NCI-H146 treated with DMSO at 0.1 percent for 48 hours (cell line): ENCODE results near the gene ASTN2.
"Not testable (repeated sequence)": the region's sequence is repeated elsewhere in the genome, so short reads cannot be mapped to it uniquely, and the experiment has no call there.

Experiments
- DNase-seq: peaks from one replicate; lab custom pipeline; 2025; ENCODE audit not compliant: unreplicated experiment; lab: John Stamatoyannopoulos, UW

ASTN2 gene

DNA sequence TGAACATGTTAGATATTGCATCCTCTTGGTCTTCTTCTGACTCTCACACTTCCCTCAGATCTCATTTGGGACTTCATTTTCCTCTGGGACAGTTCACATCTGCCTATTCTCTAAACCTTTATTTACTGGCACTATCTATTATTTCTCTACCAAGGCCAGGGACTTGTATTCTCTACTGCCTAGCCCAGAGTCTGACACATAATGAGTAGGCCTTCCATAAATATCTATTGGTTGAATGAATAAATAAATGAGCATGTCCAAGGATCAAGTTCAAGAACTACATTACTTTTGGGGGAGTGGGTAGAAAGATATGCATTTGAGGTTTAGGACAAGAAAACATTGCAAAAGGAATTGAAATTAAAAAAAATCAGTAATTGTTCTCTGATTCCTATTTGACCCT, 477.5 kb downstream of the ASTN2 start:
- DNase-seq = no peak

DNA sequence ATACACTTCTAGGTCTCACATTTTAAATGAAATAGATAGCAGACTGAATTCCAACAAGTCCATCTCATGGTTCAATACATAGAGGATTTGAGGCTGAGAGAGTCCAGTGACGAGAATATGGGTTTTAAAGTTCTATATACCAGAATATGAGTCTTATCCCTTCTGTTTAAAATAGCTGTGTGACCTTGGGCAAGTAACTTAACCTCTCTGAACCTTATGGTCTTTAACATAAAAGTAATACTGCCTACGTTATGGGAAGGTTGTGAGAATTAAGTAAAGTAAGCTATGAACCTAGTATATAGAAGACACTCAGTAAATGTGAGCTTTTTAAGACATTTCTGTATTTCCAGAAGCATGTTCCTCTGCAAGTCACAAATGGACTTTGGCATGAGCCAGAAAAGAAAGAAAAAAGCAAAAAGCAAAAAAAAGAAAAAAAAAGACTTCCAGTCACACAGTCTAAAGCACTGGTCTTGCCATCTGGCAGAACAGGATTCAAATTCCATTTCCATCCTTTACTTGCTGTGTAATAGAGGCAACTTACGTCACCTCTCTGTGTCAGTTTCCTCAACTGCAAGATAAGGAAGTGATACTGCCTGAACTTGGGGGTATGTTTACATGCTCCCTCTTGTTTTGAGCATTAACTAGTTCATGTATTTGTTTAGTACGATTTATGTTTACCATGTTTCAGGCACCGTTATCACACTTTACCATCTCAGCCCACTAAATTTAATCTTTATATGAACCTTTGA, 479.5 kb downstream of the ASTN2 start:
- DNase-seq = no peak

DNA sequence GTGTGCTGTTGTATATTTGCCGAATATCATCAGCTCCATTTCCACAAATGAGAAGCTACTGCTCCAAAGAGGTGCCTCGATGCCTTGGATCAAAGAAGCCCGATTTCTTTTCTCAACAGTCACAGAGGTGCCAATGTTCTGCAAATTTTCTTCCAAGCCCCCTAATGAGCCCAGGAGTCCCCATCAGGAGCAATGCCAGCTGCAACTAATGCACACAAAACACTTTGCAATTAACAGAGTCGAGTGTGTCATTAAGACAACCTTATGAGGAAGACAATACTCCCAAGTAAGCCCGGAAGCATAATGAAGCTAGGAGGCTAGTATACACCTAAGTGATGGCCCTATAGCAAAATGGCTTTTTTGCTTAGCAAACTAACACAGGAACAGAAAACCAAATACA, 480.7 kb downstream of the ASTN2 start:
- no peak for DNase-seq

DNA sequence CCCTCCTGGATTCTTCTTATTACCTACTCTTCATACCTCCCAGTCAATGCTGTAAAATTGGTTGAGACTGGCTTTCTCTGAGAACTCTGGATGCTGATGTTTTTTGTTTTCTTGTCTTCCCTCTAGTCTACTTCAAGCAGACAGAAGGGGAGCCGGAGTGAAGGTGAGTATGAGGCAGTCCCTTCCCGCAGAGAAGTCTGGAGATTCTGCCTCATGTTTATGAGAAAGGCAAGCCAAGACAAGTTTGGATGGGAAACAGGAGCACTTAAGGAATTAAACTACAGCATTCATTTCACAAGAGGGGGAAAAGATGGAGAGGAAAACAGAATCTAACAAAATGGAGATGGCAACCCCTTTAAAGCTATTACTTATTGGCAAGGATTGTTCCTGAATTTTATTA, 481.6 kb downstream of the ASTN2 start:
- no peak for DNase-seq

DNA sequence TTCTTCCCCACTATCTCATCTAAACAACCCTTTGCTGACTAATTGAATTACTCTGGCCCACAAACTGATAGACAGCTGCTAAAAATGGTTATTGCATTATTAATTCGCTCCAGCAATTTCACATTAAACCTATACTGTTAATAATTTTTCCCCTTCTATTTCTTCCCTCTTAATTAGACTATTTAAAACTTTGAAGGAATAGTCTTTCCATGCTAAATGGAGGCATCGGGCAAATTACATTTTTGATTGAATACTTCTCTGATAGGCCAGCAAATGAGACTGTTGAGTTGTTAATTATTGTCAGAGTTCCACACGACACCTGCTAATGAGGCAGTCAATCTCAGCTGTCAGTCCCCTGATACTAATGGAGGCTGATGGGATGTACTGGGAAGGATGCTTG, 485.2 kb downstream of the ASTN2 start:
- no peak for DNase-seq

DNA sequence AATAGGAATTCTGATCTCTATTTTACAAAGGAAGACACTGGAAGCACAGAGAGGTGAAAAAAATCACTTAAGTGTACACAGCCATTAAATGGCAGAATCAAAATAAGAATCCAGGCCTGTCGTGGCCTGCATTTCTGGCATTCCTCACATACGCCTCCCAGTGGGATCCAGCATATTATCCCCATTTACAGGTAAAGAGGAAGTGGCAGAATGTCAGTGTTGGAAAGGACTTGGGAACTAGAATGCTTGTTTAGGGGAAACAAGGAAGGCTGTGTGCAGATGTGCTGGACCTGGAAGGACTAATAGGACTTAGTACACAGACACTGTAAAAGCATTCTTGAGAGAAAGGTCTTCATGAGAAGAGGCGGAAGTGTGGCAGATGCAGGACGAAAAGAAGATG, 486.0 kb downstream of the ASTN2 start:
- DNase-seq = no peak

DNA sequence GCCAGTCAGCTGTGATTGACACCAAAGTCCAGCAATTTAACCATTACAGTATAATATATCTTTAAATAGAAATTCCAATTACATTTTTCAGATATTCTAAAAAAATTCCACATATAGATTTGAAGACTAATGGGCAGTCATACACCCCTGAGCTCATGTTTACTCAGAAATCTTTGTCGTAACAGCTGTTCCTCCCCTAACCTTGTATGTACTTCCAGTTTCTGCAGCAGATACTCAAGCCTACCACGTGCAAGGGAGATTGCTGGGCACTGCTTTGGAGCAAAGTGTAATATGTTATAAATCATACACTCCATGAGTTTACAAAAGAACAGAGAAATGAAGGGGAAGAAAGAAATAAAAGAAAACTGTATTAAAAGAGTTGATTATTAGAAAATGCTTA, 486.6 kb downstream of the ASTN2 start:
- DNase-seq = no peak

DNA sequence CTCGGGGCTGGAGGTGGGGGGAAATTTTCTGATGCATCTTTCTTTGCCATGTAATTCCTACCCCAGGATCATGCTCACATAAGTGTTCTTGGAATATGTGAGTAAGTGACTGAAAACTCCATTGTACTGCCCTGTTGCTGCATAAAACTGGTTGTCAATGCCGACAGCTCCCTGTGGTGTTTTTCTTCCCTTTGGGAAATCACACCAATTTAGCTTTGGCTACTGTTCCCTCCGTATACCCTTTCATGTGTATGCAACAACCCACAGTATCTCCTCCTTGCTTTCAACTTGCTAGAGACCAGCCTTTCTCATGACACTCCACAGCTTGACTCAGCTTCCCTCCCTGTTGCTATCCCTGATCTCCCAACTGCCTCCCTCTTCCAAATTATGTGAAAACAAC, 487.1 kb downstream of the ASTN2 start:
- DNase-seq = no peak

DNA sequence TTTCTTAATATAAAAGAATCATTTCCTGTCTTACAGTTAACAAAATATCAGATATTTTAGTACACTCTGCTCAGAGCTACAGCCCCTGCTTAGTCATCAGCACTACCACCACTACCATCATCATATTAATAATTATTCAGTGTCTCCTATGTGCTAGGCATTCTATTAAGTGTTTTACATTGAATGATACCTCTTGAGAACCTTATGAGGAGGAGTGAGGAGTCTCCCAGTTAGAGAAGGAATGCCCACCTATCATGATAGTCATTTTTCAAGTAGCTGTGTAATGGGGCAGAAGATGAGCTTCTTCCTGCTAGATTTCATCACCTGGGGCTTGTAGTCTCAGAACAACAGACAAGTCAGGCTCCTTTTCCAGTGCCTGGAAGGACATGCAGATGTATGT, 489.7 kb downstream of the ASTN2 start:
- no peak for DNase-seq

DNA sequence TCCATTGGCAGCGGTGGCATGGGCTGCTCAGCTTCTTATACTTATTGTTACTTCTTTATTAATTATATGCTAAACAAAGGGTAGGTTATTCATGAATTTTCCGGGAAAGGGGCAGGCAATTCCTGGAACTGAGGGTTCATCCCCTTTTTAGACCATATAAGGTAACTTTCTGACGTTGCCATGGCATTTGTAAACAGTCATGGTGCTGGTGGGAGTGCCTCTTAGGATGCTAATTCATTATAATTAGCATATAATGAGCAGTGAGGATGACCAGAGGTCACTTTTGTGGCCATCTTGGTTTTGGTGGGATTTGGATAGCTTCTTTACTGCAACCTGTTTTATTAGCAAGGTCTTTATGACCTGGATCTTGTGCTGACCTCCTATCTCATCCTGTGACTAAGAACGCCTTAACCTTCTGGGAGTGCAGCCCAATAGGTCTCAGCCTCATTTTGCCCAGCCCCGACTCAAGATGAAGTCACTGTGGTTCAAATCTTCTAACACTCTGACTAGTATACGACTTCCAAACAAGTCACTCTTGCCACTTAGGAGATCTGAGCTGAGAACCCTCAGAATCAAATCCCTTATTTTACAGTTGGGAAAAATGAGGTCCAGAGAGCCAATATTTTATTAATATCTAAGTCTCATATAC, 490.3 kb downstream of the ASTN2 start:
- DNase-seq = no peak

DNA sequence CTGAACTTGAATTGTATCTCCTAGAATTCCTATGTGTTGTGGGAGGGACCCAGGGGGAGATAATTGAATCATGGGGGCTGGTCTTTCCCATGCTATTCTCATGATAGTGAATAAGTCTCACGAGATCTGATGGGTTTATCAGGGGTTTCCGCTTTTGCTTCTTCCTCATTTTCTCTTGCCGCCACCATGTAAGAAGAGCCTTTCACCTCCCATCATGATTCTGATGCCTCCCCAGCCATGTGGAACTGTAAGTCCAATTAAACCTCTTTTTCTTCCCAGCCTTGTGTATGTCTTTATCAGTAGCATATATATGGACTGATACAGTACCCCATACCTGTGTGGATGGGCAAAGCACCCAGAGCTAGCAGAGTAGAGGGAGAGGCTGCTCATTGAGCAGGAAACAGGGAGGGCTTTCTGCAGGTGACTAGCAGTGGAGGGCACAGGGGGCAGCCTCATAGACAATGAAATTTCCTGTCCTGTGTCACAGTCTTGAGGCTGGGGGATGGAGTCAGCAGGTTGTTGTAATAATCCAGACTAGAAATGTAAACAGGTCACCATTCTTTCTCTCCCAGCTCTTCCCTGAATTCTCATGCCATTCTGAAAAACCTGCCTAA, 496.9 kb downstream of the ASTN2 start:
- DNase-seq = peak; percentile 7

DNA sequence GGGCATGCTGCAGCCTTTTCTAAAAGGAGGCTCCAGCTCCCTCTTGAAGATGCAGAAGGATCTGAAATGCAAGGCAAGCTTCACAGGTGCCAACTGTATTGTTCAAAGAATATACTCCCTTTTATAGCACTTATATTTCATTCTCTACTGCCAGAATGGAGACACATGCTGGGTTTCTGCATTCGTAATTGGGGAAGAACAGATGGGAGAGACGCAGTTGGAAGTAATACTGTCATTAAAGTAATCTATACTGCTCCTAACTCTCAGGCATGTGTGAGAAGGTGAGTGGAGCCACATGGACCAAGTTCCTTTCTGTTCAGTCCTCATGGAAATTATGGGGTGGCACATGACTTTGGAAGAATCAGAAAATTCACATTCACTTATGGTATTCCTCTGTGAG, 501.3 kb downstream of the ASTN2 start:
- no peak for DNase-seq

DNA sequence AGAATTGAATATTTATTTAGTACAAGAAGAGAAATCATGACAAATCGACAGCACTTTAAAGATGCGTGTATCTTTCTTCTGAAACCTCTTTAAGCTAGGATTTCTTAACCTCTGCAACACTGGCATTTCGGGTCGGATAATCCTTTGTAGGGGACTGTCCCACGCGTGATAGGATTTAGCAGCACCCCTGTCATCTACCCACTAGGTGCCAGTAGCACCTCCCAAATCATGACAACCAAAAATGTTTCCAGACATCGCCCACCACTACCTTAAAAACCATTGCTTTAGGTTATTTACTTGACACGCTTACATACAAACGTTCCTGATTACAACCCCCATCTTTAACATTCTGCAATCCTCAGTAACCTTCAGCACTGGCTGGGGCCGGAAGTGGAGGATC, 504.7 kb downstream of the ASTN2 start:
- no peak for DNase-seq

DNA sequence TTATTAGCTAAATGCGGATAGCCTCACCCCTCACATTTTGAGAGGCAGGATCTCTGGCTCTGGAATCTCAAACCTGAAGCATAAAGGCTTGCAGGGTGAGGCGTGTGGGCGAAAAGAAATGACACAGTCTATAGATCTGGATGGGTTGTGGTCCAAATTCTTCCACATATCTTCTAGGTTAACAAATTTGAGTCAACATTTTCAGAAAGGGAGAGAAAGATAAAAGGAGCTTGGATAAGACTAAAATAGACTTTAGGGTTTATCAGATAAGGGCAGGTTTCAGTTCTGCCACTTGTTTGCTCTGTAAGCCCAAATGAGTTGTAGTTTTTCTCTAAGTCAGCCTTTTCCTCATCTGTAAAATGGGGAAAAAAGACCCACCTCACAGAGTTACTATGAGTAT, 506.9 kb downstream of the ASTN2 start:
- no peak for DNase-seq

DNA sequence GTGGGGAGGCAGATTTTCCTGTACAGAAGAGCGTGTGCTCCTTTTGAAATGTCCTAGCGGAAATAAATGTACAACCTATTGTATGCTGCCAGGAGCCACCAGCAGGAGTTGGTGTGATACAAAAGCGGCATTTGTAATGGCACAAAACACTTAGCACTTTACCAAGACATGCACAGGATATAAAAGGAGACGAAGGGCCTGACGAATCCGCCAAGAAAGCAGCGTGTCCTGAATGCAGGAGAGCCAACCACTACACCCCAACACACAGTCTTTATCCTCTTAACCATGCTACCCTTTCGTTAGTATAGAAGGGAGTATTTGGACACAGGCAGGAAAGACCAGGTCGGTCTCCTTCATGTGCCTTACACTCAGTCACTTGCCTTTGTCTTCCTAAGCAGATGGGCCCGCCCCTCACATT, 509.7 kb downstream of the ASTN2 start:
- DNase-seq = no peak

DNA sequence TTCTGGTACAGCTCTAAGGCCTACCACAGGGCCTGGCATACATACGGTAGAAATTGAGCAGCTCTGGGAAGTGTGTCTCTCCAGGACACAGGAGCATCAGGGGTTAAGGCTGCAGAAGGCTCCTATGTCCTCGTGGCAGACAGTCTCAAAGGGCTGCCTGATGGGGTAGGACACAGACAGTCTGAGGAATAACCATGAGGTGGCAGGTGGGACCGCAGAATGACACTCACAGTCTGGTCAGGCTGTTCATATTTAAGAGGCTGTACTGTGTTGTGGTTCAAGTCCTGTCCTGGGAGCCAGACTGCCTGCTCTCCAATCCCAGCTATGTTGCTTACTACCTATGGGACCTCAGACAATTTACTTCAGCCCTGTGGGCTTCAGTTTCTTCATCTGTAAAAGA, 510.7 kb downstream of the ASTN2 start:
- no peak for DNase-seq

DNA sequence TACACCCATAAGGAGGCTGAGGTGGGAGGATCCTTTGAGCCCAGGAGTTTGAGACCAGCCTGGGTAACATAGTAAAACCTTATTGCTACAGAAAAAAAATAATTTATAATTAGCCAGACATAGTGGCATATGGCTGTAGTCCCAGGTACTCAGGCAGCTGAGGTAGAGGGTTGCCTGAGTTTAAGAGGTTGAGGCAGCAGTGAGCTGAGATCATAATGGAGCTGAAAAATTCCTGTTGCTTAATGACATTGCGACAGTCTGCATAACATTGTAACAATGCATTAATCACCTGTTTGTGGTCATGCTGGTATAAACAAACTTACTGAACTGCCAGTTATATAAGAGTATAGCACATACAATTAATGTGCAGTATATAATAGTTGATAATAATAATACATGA, 513.6 kb downstream of the ASTN2 start:
- DNase-seq = no peak

DNA sequence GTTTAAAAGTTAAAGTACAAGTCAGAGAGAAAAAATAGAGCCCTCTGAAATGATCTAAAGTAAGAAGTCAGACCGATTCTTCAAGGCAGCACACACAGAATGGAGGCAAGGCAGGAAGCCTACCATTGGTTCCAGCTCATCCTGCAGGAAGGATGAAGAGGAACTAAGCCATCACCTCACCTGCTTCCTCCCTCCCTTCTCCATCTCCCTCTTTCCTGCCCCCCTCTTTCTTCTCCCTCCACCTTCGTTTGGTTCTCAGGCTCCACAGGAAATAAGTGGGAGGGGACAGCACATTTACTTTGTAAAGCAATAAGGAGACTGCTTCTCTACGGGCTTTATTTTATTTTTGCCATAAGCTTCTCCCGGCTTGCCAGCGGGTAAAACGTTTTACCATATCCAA, 514.3 kb downstream of the ASTN2 start:
- DNase-seq = no peak

DNA sequence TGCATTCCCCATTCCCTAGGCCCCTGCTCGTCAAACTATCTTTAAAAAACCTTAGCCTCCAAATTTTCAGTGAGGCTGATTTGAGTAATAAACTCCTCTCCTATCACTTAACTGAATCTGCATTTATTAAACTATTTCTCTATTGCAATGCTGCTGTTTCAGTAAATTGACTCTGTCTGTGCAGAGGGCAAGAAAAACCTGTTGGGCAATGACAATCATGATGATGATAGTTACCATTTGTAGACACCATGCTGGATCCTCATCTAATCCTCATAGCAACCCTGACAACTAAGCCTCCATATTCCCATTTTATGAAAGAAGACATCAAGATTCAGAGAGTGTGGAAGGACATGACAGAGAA, 514.9 kb downstream of the ASTN2 start:
- no peak for DNase-seq

DNA sequence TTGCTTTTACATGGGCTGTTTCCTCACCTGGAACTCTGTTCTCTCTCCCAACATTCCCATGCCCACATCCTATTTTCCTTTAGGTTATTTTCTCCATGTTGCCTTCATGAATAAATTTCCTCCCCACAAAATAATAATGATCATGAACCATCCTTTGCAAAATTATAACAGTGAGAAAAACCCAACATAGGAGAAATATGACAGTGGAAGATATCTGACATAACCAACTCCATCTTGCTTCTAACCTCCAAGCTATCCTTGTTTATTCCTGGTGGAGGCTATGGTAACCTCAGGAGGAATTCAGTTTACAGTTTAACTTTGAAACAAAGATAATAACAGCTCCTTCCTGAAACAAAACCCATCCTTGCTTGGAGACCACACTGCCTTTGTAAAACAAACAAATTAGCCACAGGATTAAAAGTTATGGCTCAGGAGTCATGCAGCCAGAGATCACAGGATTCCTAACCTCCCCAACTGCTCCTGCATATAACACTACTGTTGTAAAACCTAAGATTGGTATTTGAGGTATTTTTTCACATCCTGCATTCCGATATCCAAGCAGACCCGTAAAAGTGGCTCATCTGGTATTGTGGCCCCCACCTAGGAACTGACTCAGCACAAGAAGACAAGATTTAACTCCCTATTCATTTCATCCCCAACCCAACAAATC, 515.4 kb downstream of the ASTN2 start:
- DNase-seq = no peak

DNA sequence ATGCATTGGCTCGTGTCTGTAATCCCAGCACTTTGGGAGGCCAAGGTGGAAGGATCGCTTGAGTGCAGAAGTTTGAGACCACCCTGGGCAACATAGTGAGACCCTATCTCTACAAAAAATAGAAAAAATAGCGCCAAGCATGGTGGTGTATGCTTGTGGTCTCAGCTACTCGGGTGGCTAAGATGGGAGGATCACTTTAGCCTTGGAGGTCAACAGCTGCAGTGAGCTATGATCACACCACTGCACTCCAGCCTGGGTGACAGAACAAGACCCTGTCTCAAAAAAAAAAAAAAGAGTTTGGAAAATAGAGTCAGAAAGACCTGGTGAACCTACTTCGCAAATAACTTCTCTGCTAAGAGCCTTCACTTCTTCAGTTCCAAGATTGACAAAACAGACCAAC, 516.7 kb downstream of the ASTN2 start:
- not testable (repeated sequence) for DNase-seq

DNA sequence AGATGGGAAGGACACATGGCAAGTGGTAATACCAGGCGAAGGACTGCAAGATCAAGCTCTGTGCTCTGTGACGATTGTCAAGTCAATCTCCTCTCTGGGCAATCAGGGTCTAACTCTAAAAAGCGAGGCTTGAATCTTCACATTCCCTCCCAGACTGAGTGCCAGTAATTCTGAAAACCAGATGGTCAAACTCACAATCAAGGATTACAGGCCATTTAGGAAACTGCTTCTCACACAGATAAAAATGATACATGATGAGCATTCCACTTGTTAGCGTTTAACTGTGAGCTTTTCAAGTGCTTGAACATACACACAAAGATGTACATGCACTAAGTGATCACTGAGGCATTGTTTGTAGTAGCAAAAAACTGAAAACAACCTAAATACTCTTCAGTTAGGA, 517.7 kb downstream of the ASTN2 start:
- DNase-seq = no peak
